Keratinocyte (primary cell): ENCODE results near the gene CPED1. TPM values are rescaled to one million over a fixed set of nuclear protein-coding genes. Genes with fewer than 3 reads are reported as not detected.

Source experiments
- DNase-seq: peaks from one replicate; pipeline ENCODE4 v3.0.0-alpha.2; 2011; ENCODE audit warnings: low read depth, missing footprints, low spot score
- FAIRE-seq: peaks from 2 replicates; lab custom pipeline; 2011; peaks lifted over from hg19 to GRCh38; lab: Jason Lieb, UNC
- H2AFZ ChIP-seq: 2 replicates; pipeline ENCODE4 v1.6.0; 2012; ENCODE audit warnings: low read length, control low read depth, inconsistent platforms; ENCODE audit not compliant: control insufficient read depth
- H3K27ac ChIP-seq: 2 replicates; pipeline ENCODE4 v1.5.1; 2011; ENCODE audit warnings: low read length; ENCODE audit not compliant: control insufficient read depth, insufficient read depth
- H3K27me3 ChIP-seq: 3 replicates; pipeline ENCODE4 v1.6.0; 2011; ENCODE audit warnings: low read length; ENCODE audit not compliant: control insufficient read depth, insufficient read depth; ENCODE audit errors: extremely low read depth
- H3K36me3 ChIP-seq, 2 experiments: 2 replicates in 1 of 2; 3 replicates in 1 of 2; pipeline ENCODE4 v1.5.1; 2011; ENCODE audit warnings: low read length in 2 of 2, mild to moderate bottlenecking in 1 of 2; ENCODE audit not compliant: control insufficient read depth in 2 of 2, insufficient read depth in 2 of 2; ENCODE audit errors: extremely low read depth in 1 of 2
- H3K4me1 ChIP-seq: 3 replicates; pipeline ENCODE4 v1.5.1; 2011; ENCODE audit warnings: low read length; ENCODE audit not compliant: control insufficient read depth, insufficient read depth; ENCODE audit errors: extremely low read depth
- H3K4me2 ChIP-seq: 3 replicates; pipeline ENCODE4 v1.6.0; 2011; ENCODE audit warnings: low read depth, low read length; ENCODE audit not compliant: control insufficient read depth, insufficient read depth; ENCODE audit errors: extremely low read depth
- H3K4me3 ChIP-seq, 3 experiments: fragments of 200-600 bp in 1 of 3; sonication (generic) in 1 of 3; 2 replicates in 2 of 3; 3 replicates in 1 of 3; pipeline ENCODE4 v1.5.1; 2011 to 2016; ENCODE audit warnings: low read length in 3 of 3, mild to moderate bottlenecking in 3 of 3, control low read depth in 2 of 3, inconsistent platforms in 1 of 3, low read depth in 1 of 3, mixed read lengths in 1 of 3, mixed run types in 1 of 3, moderate library complexity in 1 of 3; ENCODE audit not compliant: control insufficient read depth in 2 of 3, insufficient read depth in 2 of 3; ENCODE audit errors: extremely low read depth in 1 of 3
- H3K79me2 ChIP-seq: 2 replicates; pipeline ENCODE4 v1.6.0; 2012; ENCODE audit warnings: low read length; ENCODE audit not compliant: control insufficient read depth, insufficient read depth
- H3K9ac ChIP-seq: 3 replicates; pipeline ENCODE4 v1.6.0; 2011; ENCODE audit warnings: low read length; ENCODE audit not compliant: control insufficient read depth, insufficient read depth; ENCODE audit errors: extremely low read depth
- H3K9me1 ChIP-seq: 3 replicates; pipeline ENCODE4 v1.6.0; 2011; ENCODE audit warnings: low read length; ENCODE audit not compliant: control insufficient read depth, insufficient read depth; ENCODE audit errors: extremely low read depth
- H3K9me3 ChIP-seq: 2 replicates; pipeline ENCODE4 v1.5.1; 2012; ENCODE audit warnings: low read depth, low read length; ENCODE audit not compliant: control insufficient read depth
- H4K20me1 ChIP-seq: 3 replicates; pipeline ENCODE4 v1.6.0; 2011; ENCODE audit warnings: low read length; ENCODE audit not compliant: control insufficient read depth, insufficient read depth; ENCODE audit errors: extremely low read depth
- CTCF ChIP-seq, 3 experiments: IDR thresholded peaks in 1 of 3; conservative IDR thresholded peaks in 1 of 3; optimal IDR thresholded peaks in 1 of 3; 2 replicates in 2 of 3; 3 replicates in 1 of 3; pipeline versions ENCODE3 to v1.5.1; 2011; ENCODE audit warnings: low read length in 3 of 3, mild to moderate bottlenecking in 3 of 3, moderate library complexity in 2 of 3, control low read depth in 1 of 3, inconsistent platforms in 1 of 3; ENCODE audit not compliant: insufficient read depth in 2 of 3; ENCODE audit errors: extremely low read depth in 1 of 3
- EZH2 ChIP-seq: IDR thresholded peaks from one replicate; pipeline ENCODE4 v1.6.1; 2012; ENCODE audit warnings: inconsistent platforms, mild to moderate bottlenecking, low read length, moderate library complexity
- dilution Hi-C: fragments of 300-500 bp; cut with MboI; formaldehyde crosslinking; loops from one replicate; pipeline ENCODE4 v1.7.0; 2020; ENCODE audit warnings: low sequenced_read_pairs; ENCODE audit not compliant: extremely low pct_ligation_motif_present
- polyA plus RNA-seq, 5 experiments: library from polyadenylated mRNA; depleted of rRNA in 3 of 5; stranded (reverse) in 3 of 5; stranded (forward) in 1 of 5; unstranded in 1 of 5; fragments of >200 nt; gene quantifications; 1 replicate in 1 of 5; 2 replicates in 3 of 5; 3 replicates in 1 of 5; pipeline versions ENCODE4 v1.2.1 to v1.2.3, GENCODE V29; 2011 to 2012; ENCODE audit warnings: missing spikeins in 2 of 5, low read depth in 1 of 5, low replicate concordance in 1 of 5

The CPED1 gene
- polyA plus RNA-seq, 1 donor (not counting 4 experiments of a cell fraction or from before 2014, with no cell fraction given) = 0.62 TPM

GRCh38 chr7:121084748-121085336 is 96.3 kb downstream of the CPED1 start:
- Histone ChIP-seq H3K9me1 (no peaks in the 10 kb centered on the region), H3K79me2 (no peaks in the 10 kb centered on the region), H3K36me3 (no peaks in the 10 kb centered on the region), H3K4me3 (peak overlapping the region in 1 of 3 experiments; percentile 13), H3K4me2 (peak overlapping the region; percentile 68), H3K9me3 (no peaks in the 10 kb centered on the region), H4K20me1 (no peaks in the 10 kb centered on the region), H3K4me1 (peaks cover 44% of the 10 kb centered on the region), H2AFZ (peak overlapping the region; percentile 31), H3K9ac (no peak overlapping the region), H3K27ac (peak overlapping the region; percentile 46), H3K27me3 (no peaks in the 10 kb centered on the region)
- dilution Hi-C loops = no loop called here
- FAIRE-seq (peak; percentile 97), DNase-seq (peak; percentile 68)
- TF ChIP-seq CTCF (optimal IDR thresholded peaks at IDR 0.05 in 1 of 3, IDR thresholded peaks at IDR 0.05 in 1 of 3, conservative IDR thresholded peaks at IDR 0.05 in 1 of 3; ENCODE audit: extremely low read depth in 1 of 3, insufficient read depth in 2 of 3, low read length in 3 of 3) = no peak
- no peak for TF ChIP-seq EZH2

GRCh38 chr7:121085922-121086321 is 97.4 kb downstream of the CPED1 start:
- H3K9me1 ChIP-seq = no peaks in the 10 kb centered on the region
- H3K4me3 ChIP-seq = no peak overlapping the region
- no peaks in the 10 kb centered on the region for H3K79me2 ChIP-seq
- FAIRE-seq = no peak
- no peak for DNase-seq
- dilution Hi-C loops = no loop called here
- no peak overlapping the region for H3K27ac ChIP-seq
- peak overlapping the region; percentile 43 for H2AFZ ChIP-seq
- H4K20me1 ChIP-seq = no peaks in the 10 kb centered on the region
- no peaks in the 10 kb centered on the region for H3K36me3 ChIP-seq
- H3K4me1 ChIP-seq = peaks cover 44% of the 10 kb centered on the region
- H3K9me3 ChIP-seq = no peaks in the 10 kb centered on the region
- no peak overlapping the region for H3K9ac ChIP-seq
- no peak for TF ChIP-seq CTCF (optimal IDR thresholded peaks at IDR 0.05 in 1 of 3, IDR thresholded peaks at IDR 0.05 in 1 of 3, conservative IDR thresholded peaks at IDR 0.05 in 1 of 3; ENCODE audit: extremely low read depth in 1 of 3, insufficient read depth in 2 of 3, low read length in 3 of 3)
- no peak for TF ChIP-seq EZH2
- H3K27me3 ChIP-seq = no peaks in the 10 kb centered on the region
- no peak overlapping the region for H3K4me2 ChIP-seq
